ENCODE measurements around the gene KCNMA1.

DNA sequence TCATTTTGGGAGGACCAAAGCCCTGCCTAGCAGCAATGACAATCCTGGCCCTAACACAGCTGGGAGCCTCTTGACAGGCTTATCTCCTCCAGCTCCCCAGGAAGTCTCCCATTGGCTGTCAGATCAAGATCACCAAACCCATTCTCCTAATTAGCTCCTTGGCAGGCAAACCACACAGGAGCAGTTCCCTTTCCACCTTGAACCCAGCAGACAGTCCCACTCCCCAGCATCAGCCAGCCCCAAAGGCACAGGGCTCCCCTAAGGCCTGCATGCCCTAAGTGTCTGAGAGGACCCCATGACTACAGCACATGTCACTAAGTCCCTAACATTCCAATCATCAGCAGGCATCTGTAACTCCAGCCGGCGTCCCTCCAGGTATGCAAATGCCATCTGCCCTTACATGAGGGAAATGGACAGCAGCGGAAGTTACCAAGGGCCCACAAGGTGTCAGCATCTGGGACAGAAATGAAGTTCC, 348.5 kb downstream of the KCNMA1 start:
- TF ChIP-seq, protein P1, sequence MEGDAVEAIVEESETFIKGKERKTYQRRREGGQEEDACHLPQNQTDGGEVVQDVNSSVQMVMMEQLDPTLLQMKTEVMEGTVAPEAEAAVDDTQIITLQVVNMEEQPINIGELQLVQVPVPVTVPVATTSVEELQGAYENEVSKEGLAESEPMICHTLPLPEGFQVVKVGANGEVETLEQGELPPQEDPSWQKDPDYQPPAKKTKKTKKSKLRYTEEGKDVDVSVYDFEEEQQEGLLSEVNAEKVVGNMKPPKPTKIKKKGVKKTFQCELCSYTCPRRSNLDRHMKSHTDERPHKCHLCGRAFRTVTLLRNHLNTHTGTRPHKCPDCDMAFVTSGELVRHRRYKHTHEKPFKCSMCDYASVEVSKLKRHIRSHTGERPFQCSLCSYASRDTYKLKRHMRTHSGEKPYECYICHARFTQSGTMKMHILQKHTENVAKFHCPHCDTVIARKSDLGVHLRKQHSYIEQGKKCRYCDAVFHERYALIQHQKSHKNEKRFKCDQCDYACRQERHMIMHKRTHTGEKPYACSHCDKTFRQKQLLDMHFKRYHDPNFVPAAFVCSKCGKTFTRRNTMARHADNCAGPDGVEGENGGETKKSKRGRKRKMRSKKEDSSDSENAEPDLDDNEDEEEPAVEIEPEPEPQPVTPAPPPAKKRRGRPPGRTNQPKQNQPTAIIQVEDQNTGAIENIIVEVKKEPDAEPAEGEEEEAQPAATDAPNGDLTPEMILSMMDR (IDR thresholded peaks at IDR 0.05): no peak
- TF ChIP-seq POLR2A (IDR thresholded peaks at IDR 0.05): no peak
